Right lobe of liver (tissue), 6 donors: Measurements from ENCODE around the gene EPHA4. TPM values are rescaled to one million over a fixed set of nuclear protein-coding genes. Genes with fewer than 3 reads are reported as not detected.
A peak's percentile ranks its signal among the peaks of the same experiment; 100 is the strongest.

Experiments used
- ATAC-seq, 4 donors: fragments of 200-7000 bp; cut with Tn5 transposase; one replicate each; pipeline ENCODE4 v1.9.1; 2020; ENCODE audit warnings: mild to moderate bottlenecking in 4 of 4, moderate library complexity in 4 of 4
- DNase-seq, 3 donors: peaks; one replicate each; pipeline ENCODE4 v3.0.0-alpha.2; 2020
- H3K27ac ChIP-seq, 3 donors: fragments of 200-600 bp; one replicate each; pipeline ENCODE4 v1.8.0; 2022
- H3K27me3 ChIP-seq, 2 donors: fragments of 200-600 bp; one replicate each; pipeline ENCODE4 v1.8.0; 2022
- H3K36me3 ChIP-seq, 4 donors: fragments of 200-600 bp; sonication (generic) in 1 of 4; one replicate each; pipeline versions ENCODE4 v1.5.1 to v1.8.0; 2017 to 2022; ENCODE audit warnings: control low read depth in 1 of 4
- H3K4me1 ChIP-seq, 4 donors: fragments of 200-600 bp; sonication (generic) in 1 of 4; one replicate each; pipeline versions ENCODE4 v1.5.1 to v1.8.0; 2017 to 2022; ENCODE audit warnings: control low read depth in 1 of 4
- H3K4me3 ChIP-seq, 3 donors: fragments of 200-600 bp; one replicate each; pipeline ENCODE4 v1.8.0; 2022
- H3K9me3 ChIP-seq, 4 donors: fragments of 200-600 bp; sonication (generic) in 1 of 4; one replicate each; pipeline versions ENCODE4 v1.5.1 to v1.8.0; 2017 to 2022; ENCODE audit warnings: control low read depth in 1 of 4
- CTCF ChIP-seq, 4 donors: fragments of 200-600 bp in 3 of 4; fragments of 450-650 bp in 1 of 4; IDR thresholded peaks; one replicate each; pipeline versions ENCODE4 v1.5.1 to v1.8.0; 2016 to 2022; ENCODE audit warnings: antibody characterized with exemption in 4 of 4, mild to moderate bottlenecking in 2 of 4
- POLR2A ChIP-seq: fragments of 450-650 bp; IDR thresholded peaks from one replicate; pipeline ENCODE4 v1.6.1; 2017; ENCODE audit warnings: antibody characterized with exemption, mild to moderate bottlenecking
- WGBS: methylation state at CpG from one replicate; pipeline ENCODE4 v1.1.6; 2018; ENCODE audit warnings: low coverage, low lambda C conversion rate; ENCODE audit not compliant: insufficient coverage; ENCODE audit errors: missing lambda C conversion rate; 5-methylcytosine and 5-hydroxymethylcytosine counted together
- intact Hi-C, 2 donors: fragments of 100-400 bp; cut with DNase I; formaldehyde crosslinking; loops; one replicate each; pipeline versions ENCODE4 v1.11.2 to v1.14.1; 2022
- total RNA-seq, 6 experiments: library from RNA; depleted of rRNA in 2 of 6; stranded (reverse); fragments of >200 nt in 2 of 6; fragmentation: NEBNext Ultra II Directional in 3 of 6; extraction: Animal tissue kit (Norgen Biotek cat#: 25700) in 3 of 6; gene quantifications; one replicate each; pipeline versions ENCODE4 v1.1.0 to v1.2.4, GENCODE V29; 2016 to 2023
- donor health status: DM: no; HTN: yes; CAD: no.
- donor health status: DM: no; HTN: no; CAD: no.
- donor health status: DM: no; HTN: no; CAD: no.
- donor health status: DM: no; HTN: yes; CAD: no.
- donor health status: DM: no; HTN: yes; CAD: no.

The EPHA4 gene
- total RNA-seq, 6 experiments from 2014 or later: 0.61 to 2.9 (median 1.0) TPM

- no peaks in the 10 kb centered on the region for H3K36me3 ChIP-seq
- H3K4me3 ChIP-seq: no peak overlapping the region
- ATAC-seq (no peak), DNase-seq (no peak)
- intact Hi-C loops: no loop called here
- H3K27ac ChIP-seq: no peak overlapping the region
- no peaks in the 10 kb centered on the region for H3K27me3 ChIP-seq
- H3K9me3 ChIP-seq: no peaks in the 10 kb centered on the region
- no peaks in the 10 kb centered on the region for H3K4me1 ChIP-seq
- TF ChIP-seq POLR2A (no peak), CTCF (IDR thresholded peaks at IDR 0.05) (no peak)
- WGBS: 44% methylated on average over 2 of the region's 2 CpGs
Observed at GRCh38 chr2:221435171-221435570, 136.9 kb downstream of the EPHA4 start.

GRCh38 chr2:221434142-221434541 is 138.0 kb downstream of the EPHA4 start:
- TF ChIP-seq POLR2A: no peak
- TF ChIP-seq CTCF (IDR thresholded peaks at IDR 0.05): no peak

GRCh38 chr2:221431477-221431876 is 140.6 kb downstream of the EPHA4 start:
- Histone ChIP-seq H3K4me1 (no peaks in the 10 kb centered on the region), H3K9me3 (no peaks in the 10 kb centered on the region), H3K36me3 (no peaks in the 10 kb centered on the region), H3K27ac (no peak overlapping the region), H3K27me3 (no peaks in the 10 kb centered on the region), H3K4me3 (no peak overlapping the region)
- no peak for ATAC-seq
- WGBS: 41% methylated on average over 3 of the region's 3 CpGs
- DNase-seq: no peak
- TF ChIP-seq CTCF (IDR thresholded peaks at IDR 0.05) (no peak), POLR2A (no peak)
- intact Hi-C loops: no loop called here

More at GRCh38 chr2:221434142-221434541, 138.0 kb downstream of the EPHA4 start:
- no peaks in the 10 kb centered on the region for H3K4me1 ChIP-seq
- ATAC-seq (no peak), DNase-seq (no peak)
- H3K36me3 ChIP-seq: no peaks in the 10 kb centered on the region
- no peak overlapping the region for H3K27ac ChIP-seq
- no peaks in the 10 kb centered on the region for H3K27me3 ChIP-seq
- intact Hi-C loops: no loop called here
- H3K4me3 ChIP-seq: no peak overlapping the region
- 82% methylated on average over 7 of the region's 7 CpGs for WGBS
- no peaks in the 10 kb centered on the region for H3K9me3 ChIP-seq

GRCh38 chr2:221429741-221430491 is 142.2 kb downstream of the EPHA4 start:
- ATAC-seq (peak in 1 of 4 donors; percentile 75), DNase-seq (no peak)
- 78% methylated on average over 4 of the region's 7 CpGs for WGBS
- Histone ChIP-seq H3K4me1 (no peaks in the 10 kb centered on the region), H3K36me3 (no peaks in the 10 kb centered on the region), H3K27ac (no peak overlapping the region), H3K4me3 (no peak overlapping the region), H3K27me3 (no peaks in the 10 kb centered on the region), H3K9me3 (no peaks in the 10 kb centered on the region)
- no peak for TF ChIP-seq CTCF (IDR thresholded peaks at IDR 0.05)
- TF ChIP-seq POLR2A: no peak
- intact Hi-C loops: no loop called here
